GM18867 (cell line): ENCODE measurements around the gene DCPS.
A peak's percentile ranks its signal among the peaks of the same experiment; 100 is the strongest.
"Not testable (repeated sequence)": the region's sequence is repeated elsewhere in the genome, so short reads cannot be mapped to it uniquely, and the experiment has no call there.

ENCODE experiments used
- ATAC-seq: cut with Tn5 transposase; IDR thresholded peaks from one replicate; pipeline ENCODE4 v1.9.1; 2021; ENCODE audit warnings: mild to moderate bottlenecking, moderate library complexity; ENCODE audit not compliant: unreplicated experiment

Gene DCPS

DNA sequence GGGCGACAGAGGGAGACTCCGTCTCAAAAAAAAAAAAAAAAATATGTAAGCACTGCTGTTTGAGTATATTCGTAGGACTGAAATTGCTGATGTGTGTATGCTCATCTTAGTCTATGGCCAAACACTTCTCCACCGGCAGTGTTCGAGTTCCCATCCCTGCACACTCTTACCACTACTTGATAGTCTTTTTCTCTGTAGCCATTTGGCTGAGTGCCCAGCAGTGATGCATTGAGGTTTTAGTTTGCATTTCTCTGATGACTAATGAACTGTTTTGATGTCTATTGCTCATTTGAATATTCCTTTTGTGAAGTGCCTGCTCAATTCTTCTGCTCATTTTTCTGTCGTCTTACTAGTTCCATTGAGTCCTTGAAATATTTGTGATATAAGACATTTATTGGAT, 19.0 kb upstream of the DCPS start:
- peak; percentile 61 for ATAC-seq

DNA sequence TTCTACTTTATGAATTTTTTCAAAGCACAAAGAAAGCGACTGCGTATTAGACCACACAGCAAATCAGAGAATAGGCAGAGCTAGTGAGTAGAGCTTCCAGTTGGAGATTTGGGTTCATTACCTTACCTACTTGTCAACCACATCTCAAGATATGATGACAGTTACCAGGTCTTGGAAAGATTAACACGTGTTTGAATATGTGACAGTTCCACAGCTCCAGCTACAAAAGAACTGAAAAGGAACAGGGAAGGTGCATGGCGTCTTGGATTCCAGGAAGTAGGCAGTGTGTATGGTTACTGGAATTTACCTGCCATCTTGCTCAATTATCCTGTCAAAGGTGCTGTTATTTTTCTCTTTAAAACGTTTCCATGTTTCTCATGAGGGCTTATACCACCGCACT, 15.6 kb upstream of the DCPS start:
- no peak for ATAC-seq

DNA sequence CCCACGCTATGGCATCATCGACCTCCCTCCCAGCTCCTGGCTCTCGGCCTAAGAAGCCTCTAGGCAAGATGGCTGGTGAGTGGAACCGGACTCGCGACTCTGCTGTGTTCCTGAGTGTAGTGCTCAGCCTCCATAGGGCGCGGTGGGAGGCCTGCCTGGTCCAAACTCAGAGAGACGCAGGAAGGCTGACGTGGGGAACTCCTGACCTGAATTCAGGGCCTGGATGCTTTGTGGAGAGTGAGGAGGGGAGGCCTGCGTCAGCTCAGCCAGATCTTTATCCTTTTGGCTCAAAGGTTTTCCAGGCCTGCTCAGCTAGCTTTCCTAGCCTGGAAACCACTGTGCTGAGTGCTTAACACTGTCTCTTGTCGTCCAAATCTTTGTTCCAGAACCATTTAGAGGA, 13.0 kb upstream of the DCPS start:
- ATAC-seq, result no peak

DNA sequence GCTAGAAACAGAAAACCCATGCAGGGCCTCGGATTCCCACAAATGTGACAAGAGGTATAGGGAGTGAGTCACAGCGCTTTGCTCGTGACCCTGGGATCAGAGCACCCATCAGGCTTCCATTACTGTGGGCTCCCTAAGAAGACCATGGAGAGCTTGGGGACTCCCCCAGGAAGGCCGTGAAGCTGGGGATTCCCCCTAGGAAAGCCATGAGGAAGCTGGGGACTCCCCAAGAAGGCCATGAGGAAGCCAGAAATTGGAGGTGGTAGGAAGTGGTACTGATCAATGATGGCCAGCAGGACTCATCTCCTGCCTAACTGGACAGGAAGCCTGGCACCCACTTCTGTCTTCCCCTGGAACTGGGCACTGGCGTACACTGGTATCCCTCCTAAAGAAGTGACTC, 10.1 kb upstream of the DCPS start:
- ATAC-seq, result no peak

DNA sequence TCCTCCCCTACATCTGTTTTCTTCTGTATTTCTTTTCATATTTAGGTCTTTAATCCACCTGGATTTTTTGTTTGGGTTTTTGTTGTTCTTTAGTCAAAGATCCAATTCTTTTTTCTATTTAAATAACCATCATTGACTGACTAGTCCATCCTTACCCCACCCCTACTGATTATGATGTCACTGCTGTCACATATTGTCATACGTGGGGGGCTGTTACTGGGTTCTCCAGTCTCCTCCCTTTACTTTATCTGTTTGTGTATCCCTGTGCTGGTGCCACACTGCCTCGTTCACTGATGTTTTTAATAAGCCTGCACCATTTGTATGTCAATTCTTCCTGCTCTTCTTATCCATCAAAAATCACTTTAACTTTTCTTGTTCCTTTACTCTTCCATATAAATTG, 6.9 kb upstream of the DCPS start:
- no peak for ATAC-seq

DNA sequence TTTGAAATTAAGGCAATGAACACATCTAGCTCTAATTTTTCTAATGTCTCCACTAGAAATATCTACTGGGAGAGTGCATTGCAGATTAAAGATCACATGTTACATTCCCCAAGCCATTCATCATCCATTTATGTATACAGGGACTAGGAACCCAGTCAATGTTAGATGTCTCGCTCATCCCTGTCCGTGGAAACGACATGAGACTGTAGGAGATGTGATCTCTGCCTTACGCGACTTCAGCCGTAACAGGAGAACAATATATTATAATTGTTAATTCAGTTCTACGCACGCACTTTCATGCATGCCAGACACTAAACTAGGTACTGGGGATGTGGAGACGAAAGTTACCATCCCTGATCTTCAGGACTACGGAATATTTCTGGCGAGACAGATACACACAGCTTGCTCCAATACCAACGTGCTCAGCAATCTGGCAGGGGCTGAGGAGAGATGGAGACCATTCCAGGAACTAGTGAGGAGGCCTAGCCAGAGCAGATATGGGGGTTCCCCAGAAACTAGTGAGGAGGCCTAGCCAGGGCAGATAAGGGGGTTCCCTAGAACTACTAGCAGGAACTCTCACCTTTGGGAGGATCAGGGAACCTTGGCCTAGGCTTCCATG, 706 bp downstream of the DCPS start:
- peak; percentile 37 for ATAC-seq

DNA sequence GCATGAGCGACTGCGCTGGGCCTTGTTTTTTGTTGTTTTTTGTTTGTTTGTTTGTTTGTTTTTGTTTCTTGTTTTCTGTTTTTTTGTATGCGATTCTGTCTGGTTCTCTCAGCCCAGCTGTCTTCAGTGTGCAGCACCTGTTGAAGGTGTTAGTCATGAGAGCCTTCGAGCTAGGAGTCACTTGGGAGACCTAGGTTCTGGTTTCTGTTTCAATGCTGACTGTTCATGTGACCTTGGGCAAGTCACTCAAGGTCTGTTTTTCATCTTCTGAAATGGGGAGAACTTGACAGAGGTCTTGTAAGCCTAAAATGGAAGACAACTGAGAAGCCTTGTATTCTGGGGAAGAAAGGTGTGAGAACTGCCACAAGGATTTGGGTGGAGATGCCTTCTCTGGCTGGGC, 1.8 kb downstream of the DCPS start:
- peak; percentile 80 for ATAC-seq

DNA sequence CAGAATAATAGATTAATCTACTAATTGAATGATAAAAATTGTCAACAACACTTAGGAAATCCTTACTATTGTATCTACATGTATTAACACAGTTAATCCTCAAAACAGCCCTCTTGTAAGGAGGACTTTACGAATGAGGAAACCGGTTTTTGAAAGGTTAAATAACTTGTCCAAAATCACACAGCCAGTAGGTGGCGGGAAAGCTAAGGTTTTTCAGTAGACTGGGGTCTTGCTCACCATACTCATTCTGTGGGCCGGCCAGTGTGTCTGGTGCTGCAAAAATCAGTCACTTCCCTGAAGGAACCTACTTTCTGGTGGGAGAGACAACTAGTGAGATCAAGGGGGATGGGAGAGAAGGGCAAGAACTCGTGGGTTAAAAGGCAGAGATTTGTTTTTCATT, 3.8 kb downstream of the DCPS start:
- ATAC-seq, result no peak

DNA sequence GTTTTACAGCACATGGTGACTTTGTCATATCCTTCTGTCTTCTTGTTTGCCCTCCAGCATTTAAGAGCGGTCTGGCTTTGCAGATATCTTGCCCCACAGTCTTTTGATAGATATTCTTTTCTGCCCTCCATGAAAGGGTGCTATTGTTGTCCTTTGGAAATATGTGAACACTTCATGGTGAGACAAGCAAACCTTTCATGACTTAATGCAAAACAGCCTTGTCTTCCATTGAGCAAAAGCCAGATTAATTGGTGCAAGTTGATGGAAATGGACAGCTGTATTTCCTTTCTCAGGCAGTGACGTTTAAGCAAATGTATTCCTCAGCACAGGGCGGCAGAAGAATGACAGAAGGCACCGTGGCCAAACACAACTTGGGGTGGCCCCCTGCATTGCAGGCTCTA, 4.4 kb downstream of the DCPS start:
- ATAC-seq, result no peak

DNA sequence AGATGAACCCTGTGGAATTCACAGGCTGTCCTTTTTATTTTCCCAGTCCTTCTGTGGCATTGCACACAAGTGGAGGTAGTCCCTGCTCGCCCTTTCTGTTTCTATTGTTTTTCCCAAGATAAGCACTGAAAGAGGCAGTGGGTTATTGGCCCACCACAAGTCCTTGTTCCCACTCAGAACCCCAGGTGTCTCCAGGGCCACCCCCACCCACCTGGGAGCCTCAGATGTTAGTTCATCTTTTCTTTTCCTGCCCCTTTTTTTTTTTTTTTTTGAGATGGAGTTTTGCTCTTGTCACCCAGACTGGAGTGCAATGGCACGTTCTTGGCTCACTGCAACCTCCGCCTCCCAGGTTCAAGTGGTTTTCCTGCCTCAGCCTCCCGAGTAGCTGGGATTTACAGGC, 4.9 kb downstream of the DCPS start:
- not testable (repeated sequence) for ATAC-seq

DNA sequence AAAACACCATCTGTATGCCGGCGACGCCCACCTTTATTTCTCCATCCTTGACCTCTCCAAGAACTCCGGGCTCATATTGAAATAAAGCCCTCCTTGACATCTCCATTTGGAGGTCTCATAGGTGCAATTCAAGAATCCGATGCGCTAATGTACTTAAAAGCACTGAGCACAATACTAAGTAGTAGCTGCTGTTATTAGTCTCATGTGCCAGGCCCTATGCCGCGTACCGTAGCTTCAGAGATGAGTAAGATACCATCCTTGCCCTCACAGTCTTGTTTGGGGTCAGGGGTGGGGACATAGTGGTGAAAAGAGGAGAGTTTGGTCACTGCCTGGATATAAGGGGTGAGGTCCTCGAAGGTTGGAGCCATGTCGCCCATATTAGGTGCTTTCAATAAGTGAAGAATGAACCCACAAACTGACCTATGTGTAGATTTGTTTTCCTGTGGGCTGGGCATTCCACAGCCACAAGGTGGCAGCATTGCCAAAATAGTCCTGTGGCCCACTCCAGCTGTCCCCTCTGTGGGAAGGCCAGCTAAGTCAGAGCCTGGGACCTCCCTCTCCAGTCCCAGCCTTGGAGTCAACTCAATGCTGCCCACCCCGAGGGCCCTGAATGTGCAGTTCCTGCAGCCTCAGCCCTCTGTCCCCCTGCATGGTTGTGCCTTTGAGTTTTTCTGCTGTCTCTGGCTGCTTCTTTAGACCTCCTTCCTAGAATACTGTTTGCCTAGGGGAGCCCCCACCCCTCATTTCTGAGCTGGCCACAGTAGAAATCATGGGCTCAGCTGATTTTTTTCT, 6.5 kb downstream of the DCPS start:
- peak; percentile 34 for ATAC-seq

DNA sequence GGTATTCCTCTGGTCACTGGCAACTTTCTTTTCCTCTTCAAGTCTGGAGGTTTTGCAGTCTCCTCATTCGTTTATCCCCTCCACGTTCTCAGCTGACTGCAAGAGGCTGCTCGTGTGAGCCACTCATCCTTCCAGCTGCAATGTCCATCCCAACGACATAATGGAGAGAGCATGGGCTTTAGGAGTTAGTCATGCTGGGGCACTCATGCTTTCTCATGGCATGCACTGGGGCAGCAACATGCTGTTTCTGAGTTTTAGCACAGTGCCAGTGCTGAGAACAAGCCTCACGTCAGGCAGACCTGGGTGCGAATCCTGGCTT, 7.1 kb downstream of the DCPS start:
- ATAC-seq, result no peak

DNA sequence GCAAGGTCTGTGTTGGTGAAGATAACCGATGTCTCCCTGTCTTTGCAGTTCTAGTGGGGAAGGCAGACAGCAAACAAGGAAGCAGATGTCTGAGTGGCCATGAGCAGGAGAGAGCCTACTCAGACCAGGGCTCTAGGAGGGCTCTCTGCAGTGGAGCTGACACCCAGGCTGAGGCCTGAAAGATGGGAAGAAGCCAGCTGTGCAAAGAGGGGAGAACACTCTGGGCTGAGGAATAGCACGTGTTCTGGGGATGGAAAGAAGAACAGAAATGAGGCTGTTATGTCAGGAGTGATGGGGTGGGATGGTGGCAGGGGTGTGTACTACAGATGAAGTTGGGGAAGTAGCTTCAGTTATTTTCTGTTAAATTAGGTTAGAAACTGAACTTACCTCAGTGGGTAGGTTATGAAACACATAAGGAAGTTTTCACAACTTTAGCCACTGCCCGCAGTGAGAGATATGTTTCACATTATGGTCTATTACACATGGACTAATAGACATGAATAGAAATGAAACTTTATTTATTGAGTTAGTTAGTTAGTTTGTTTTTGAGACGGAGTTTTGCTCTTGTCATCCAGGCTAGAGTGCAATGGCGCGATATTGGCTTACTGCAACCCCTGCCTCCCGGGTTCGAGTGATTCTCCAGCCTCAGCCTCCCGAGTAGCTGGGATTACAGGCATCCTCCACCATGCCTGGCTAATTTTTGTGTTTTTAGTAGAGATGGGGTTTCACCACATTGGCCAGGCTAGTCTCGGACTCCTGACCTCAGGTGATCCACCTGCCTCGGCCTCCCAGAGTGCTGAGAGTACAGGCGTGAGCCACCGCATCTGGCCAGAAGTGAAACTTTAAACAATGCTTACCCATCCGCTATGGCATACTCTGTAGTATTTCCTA, 7.8 kb downstream of the DCPS start:
- peak; percentile 80 for ATAC-seq

DNA sequence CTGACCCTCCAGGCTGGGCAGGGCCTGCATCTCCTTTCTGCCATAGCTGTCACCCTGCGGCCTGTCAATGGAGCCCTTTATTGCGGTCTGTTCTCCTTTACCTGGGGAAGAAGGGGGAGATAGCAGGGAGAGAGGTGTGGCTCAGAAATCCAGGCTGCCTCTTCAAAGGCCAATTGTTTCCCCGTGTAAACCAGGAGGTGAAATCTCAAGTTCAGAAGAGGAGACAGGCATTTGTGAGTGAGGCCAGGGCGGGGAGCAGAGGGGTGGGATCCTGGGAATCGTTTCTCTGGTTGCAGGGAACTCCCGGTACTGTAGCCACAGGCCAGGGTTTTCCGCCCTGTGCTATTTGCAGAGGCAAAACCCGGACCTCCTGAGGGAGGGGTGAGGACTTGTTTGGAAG, 9.1 kb downstream of the DCPS start:
- ATAC-seq, result no peak

DNA sequence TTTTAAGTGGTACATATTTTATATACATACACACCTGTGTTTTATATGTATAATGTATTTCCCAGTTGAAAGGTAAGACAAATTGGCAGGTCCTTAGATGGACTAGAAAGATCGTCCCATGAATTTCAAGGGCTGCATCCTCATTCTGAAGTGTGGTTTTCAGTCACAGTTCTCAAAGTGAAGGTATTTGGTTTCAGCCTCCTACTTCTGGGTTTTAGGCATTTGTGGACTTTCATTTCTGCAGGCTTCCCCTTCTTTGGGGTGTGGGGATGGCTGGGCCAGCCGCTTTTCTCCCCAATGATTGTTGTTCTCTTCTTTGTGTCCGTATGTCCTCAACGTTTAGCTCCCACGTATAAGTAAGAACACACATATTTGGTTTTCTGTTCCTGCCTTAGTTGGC, 10.0 kb downstream of the DCPS start:
- no peak for ATAC-seq

DNA sequence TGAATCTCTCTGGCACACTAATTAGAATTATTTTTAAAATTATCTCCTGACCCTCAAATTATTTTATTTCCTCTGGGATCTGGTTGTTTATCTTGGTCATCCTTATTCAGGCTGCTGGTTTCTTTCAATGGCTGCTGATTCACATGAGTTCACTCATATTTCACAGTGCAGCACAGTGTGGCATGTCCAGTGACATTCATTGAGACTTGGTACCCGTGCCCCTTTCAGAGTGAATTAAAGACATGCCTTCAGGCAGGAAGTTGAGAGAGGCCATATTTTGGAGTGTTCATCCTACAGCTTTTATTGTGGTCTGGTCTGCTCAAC, 13.5 kb downstream of the DCPS start:
- ATAC-seq, result no peak

DNA sequence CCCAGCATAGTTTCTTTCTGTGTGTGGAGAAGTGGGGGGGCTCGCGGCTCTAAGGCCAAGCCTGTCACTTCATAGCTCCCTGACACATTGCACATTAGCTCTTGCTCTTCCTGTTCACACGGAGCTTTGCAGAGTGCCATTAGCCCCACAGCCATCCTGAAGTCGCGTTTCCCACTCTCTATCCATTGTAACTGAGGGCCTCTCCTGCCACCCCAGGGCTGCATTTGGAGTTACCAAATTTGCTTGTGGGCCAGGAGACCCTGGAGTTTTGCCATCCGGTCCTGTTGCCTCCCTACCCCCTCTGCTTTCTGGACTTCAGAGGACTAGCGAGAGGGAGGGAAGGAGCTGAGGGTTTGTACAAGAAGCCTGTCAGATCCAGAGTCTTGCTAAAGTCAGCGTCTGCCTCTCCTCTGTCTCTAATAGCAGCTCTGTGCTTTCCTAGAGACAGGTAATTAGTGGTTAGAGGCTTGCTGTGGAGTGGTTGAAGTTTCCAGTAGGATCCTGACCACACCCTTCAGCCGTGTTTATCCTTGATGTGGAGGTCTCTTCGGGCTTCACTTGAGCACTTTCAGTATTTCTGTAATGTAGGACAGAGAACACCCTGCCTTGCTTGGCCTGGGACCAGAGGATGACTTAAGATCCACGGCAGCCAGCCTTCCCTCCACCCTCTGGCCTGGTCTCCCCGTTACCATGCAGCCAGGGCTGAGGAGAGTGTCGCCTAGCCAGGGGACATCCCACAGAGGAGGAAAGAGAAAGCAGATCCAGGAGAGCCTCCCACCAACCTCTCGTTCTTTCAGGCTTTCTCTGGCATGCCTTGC, 14.1 kb downstream of the DCPS start:
- ATAC-seq, result peak; percentile 9

DNA sequence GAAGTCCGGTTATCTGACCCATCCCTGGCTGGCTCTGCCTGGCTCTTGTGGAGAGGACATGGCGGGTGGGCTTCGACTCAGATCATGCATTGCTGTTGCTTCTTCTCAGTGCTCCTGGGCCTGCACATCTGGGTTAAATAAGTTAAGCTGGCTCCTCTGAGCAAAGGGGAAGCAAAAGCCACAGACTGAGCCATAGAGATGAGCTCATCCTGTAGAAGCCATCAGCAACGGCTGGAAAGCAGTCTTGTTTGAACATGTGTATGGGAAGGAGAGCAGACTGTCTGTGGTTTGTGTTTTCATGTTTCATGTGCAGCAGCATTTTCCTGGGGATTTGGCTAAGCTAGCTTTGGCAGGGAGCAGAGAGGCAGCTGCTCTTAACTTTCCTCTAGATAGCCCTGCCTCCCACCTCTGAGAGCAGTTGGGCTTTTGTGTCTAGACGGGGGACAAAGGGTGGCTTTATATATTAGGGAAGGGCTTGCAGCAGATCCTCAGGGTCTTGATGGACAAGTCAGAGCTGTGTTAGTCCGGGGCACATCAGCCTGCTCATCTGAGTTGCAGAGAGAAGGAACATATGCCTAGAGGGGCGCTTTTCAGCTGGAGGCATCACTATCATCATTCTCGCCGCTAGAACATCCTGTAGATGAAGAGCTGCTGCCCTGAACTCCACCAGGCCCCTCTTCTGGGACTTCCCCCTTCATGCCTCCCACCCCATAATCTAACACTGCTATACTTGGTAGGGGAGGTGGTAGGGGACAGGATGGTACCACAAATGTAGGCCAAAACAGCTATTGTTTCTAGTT, 14.9 kb downstream of the DCPS start:
- ATAC-seq, result peak; percentile 68

DNA sequence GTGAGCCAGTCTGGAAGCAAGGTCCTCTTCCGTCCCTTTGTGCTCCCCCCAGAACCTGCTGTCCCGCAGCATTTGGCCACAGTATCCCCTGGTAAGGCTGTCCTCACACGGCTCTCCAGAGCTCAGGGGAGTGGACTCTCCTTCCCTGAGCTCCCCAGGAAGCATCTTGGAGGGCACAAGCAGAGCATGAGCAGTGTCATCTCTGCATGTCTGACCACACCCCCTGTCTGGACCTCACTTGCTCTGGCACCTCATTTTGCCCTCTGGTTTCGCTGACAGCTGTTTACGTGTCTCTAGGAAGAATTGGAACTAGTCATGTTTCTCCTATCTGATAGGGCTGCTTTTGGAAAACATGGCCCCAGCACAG, 15.5 kb downstream of the DCPS start:
- ATAC-seq, result no peak

DNA sequence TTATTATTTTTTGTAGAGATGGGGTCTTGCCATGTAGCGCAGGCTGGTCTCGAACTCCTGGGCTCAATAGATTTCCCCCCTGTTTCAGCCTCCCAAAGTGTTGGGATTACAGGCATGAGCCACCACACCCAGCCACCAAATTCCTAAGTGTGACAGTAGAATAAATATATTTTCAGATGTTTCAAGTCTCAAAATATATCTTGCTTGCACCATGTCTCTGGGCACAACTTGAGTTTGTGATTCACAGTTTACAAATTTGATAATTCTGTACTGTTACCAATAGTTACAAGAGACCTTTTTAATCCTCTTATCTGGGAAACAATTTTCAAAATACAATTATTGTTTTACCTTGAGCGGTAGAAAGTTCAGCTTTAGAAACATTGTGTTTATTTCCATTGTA, 19.1 kb downstream of the DCPS start:
- ATAC-seq, result no peak
